Stromal cell of bone marrow (primary cell): ENCODE data around the gene FTO.

Source experiments
- DNase-seq: peaks from one replicate; pipeline ENCODE4 v3.0.0-alpha.2; 2012; ENCODE audit warnings: low read depth

Gene FTO

DNA sequence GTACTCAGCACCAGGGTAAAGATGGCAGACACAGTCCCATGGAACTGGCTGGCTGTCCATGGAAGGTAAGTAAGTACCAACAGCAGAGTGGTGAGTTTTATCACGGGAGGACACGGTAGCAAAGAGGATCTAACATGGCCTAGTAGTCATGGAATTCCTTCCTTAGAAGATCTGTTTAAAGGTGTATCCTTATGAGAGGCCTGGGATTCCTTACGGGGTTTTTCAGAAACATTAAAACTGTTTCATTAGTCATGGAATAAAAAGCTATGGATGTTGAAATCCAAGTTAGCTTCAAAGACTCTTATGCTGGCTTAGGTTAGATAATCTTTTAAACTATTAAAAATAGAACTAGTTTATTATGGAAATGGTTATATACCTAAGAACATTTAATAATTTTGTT is 7.4 kb downstream of the FTO start:
- DNase-seq: no peak

DNA sequence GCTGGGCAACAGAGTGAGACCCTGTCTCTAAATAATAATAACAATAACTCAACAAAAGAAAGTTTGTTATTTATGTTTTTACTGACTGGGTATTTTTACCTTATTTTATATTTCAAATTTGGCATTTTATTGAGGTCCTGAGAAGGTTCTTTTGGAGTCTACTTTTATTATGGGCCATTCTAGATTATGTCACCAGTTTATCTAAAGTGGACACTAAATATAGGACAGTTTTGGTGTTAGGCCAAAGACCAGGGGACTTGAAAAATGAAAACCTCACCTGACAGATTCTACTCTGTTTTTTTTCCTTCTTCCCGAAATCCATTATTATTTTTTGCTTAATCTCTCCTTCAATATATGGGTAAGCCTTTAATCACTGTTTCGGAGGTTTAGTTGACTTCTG is 8.1 kb downstream of the FTO start:
- DNase-seq: no peak

DNA sequence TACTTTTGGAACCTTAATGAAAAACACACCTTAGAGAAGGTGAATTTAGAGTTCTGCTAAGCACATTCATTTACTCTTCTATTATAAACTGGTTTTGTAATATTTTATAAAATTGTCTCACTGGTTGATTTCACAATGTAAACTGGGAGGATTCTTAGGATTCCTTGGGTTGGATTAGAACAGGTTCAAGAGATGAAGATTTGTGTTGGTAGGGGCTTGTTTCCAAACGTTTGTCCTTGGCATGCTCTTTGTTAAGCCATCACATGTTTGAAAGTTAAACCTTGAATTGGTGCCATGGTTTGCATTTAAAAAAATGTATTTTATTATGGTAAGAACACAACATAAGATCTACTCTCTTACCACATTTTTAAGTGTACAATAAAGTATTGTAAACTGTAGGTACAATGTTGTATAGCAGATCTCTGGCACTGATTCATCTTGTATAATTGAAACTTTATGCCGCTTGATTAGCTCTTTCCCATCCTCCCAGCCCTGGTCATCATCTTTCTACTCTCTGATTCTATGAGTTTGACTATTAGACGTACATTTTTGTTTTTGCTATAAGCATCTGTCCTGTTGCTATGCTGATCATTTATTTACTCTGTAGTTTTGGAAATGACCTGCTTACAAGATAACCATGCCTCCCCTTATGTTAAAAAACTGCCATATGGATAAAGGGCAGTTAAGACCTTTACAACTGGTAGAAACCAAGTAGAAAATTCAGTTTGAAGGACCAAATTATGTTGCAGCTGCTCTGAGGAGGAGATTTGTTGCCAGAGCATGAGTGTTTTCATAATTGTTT is 9.6 kb downstream of the FTO start:
- no peak for DNase-seq

DNA sequence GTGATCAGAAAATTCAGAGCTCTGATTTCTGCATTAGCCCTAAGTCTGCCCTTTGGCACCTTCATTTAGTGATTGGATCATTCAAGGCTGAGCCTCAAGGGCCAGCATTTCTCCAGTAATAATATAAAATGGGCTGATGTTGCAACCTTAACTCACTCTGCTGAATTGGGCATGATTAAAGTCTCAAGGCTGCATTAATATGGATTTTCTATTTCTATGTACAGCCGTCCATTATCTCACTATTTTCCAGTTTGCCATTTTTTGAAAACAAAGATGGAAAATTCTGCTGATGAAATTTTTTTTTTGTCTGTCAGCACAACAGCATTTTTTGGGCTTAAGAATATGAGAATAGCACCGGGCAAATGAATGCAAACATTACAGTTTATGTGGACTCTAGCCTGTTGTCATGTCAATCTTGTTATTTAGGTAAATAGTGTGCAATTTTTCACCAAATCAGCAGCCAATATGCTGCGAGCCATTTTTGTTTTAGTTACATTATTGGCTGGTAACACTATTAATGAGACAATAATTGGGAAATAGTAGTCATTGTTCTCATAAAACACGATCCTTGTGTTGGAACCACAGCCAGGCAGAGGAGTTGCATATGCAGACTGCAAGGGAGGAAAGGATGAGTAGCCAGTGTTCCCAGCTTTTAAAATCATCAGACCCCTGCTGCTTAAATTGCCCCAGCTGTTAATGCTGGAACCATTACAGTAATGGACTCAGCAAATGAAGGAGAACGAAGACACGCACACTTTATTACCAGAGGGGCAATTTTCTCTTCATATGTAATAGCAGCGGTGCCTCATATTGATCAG is 10.5 kb downstream of the FTO start:
- no peak for DNase-seq

DNA sequence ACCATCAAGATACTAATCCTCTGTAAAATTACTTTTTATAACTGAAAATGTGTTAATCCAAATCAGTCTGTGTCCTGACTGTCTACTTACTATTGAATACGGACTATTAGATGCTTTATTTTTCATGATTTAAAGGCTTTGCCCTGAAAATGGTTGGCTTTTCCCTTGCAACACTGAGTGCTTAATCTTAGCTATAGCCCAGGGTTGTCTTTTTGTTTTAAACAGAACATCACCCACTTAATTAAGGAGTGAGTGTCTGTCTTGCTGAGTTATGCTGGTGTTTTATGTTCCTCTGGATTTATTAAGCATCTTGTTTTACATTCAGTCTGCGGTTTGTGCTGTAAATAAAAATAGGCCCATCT is 11.0 kb downstream of the FTO start:
- no peak for DNase-seq

DNA sequence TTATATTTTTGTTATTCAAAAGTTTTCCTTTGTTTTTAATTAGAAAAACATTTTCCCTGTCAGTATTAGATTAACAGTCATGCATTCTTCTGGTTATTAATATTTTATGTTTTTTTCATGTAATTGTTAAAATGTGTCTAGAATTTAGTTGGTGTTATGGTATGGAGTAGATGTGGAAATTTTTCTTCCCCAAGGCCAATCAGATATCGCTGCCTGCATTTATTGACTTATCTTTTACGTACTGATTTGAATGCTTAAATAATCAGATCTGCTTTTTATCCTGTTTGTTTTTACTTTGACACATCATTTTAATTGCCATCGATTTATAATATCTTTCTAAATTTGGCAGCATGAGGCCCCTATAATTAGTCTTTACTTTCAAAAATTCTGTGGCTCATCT is 13.6 kb downstream of the FTO start:
- DNase-seq: no peak

GRCh38 chr16:53721017-53721416 is 17.1 kb downstream of the FTO start:
- DNase-seq: no peak

DNA sequence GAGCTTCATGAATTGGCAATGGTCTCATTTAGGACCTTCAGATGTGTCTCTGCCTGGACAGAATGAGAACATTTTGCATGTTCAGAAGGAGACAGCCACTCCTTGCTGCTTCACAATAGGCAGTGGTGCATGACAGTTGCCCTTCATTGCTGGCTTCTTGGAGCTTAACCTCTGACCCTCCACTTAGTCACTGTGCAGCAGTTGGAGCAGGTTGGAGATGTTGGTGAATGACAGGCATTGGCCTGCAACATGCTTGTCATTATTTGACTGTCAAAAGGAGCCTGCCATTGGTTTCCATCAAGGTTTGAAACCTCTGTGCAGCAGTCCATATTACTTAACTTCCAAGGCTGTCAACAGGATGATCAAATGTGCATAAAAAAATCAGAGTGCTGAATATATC is 22.7 kb downstream of the FTO start:
- no peak for DNase-seq

DNA sequence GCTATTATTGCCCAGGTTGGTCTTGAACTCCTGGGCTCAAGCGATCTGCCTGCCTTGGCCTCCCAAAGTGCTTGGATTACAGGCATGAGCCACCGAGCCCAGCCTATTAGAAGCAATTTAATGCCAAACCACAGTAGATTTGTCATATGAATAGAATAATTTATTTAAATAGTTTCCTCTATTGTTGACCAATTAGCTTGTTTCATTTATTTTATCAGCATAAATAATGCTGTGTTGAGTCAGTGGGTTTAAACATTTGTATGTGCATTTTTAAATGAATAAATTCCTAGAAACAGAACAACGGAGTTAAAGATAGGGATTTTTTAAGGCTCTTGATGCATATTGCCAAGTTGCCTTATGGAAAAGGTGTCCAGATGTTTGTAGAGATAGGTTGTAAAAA is 26.7 kb downstream of the FTO start:
- no peak for DNase-seq

GRCh38 chr16:53732296-53732929 is 28.5 kb downstream of the FTO start:
- DNase-seq: no peak

DNA sequence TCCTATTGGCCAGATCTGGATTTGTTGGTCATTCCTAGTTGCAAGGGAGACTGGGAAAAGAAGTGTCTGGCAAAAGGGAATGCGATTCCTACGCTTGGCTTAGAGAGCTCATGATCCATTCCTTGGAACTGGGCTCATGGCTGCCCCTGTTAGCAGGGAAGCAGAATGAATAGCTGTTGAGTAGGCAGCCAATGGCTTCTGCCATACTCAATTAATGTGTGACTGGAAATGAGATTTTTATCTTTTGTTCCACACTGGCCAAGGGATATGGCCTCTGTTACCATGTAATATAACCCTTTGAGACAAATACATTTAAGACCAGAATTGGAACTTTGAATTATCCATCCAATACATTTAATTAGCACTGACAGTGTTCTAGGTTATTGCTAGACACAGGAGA is 31.0 kb downstream of the FTO start:
- no peak for DNase-seq

DNA sequence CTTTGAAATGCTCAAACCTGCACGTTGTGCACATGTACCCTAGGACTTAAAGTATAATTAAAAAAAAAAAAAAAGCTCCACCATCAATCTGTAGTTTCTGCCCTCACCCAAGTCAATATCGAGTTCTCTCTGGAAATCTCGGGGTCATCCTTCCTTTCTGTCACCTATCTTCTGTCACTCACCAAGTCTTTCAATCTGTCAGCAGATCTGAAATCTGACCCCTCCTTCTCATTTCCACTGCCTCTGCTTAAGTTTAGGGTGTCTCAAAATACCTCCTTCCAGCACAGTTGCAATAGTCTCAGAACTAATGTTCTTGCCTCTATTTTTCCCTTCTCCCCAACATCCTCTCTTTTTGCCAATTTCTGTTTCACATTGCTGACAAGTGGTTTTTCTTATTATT is 32.3 kb downstream of the FTO start:
- DNase-seq: no peak

- DNase-seq: no peak
These were observed 33.6 kb downstream of the FTO start for GRCh38 chr16:53737552-53737951.

DNA sequence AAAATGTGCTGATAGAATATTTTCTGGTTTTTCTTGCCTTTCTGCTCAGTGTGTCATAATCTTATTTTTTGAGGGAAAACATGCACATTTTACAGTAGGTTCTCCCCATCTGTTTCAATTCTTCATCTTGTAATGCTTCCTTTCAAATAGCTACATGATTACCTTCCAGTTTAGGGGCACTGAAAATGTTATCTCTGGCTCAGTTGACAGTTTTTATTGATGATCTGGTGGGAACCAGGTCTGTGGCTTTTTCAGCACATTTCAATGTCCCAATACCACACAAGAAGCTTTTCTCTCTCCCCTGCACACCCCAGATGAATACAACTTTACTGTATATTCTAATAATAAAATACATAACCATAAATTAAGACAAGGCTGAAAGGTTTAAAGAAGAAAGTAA is 36.5 kb downstream of the FTO start:
- no peak for DNase-seq

GRCh38 chr16:53740933-53741531 is 37.1 kb downstream of the FTO start:
- DNase-seq: no peak

DNA sequence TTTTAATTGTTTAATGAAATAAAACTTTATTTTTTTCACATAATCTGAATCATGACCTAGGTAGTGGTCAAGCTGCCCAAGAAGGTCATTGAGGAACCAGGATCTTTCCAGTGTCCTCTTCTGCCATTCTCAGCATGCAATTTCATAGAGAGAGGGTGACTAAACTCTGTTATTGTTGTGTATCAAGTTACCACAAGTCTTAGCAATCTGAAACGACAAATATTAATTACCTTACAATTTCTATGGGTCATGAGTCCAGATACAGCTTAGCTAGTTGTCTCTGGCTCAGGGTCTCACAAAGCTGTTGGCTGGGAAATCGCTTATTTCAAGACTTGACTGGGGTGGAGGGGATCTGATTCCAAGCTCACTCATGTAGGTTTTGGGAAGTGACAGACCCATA is 37.6 kb downstream of the FTO start:
- no peak for DNase-seq

DNA sequence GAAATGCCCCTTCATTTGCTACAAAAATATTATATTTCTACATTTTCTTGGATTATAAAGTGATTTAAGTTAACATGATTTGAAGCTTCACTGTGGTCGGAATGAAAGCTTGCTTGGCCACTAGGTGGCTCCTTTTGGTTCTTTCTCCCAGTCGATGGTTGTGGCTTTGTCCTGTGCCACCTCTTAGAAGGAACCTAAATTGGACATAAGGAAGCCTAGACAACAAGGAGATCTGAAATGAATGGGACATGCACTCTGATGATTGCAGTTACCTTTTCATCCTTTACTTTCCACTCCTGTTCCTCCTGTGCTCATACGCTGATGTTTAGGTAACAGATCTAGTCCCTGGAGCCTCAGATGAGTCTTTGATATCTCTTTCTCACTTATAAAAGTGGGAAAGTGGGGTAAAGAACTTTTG is 39.2 kb downstream of the FTO start:
- DNase-seq: no peak

DNA sequence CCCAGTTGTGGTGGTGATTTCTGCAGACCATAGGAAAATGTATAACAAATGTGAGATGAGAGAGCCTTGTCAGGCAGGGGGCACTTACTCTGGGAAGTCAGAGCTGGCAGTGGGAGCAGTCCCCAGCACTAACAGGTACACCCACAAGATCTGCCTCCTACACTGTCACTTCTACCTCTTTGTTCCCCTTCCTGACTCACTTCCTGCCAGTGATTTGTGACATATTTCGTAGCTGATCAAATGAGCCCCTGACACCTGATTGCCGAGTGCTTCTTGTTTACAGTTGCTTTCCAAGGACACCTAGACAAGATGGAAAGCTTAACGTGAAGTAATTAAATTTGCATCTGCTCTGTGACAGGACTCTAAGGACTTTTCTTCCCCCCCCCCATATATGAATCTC is 40.5 kb downstream of the FTO start:
- no peak for DNase-seq

DNA sequence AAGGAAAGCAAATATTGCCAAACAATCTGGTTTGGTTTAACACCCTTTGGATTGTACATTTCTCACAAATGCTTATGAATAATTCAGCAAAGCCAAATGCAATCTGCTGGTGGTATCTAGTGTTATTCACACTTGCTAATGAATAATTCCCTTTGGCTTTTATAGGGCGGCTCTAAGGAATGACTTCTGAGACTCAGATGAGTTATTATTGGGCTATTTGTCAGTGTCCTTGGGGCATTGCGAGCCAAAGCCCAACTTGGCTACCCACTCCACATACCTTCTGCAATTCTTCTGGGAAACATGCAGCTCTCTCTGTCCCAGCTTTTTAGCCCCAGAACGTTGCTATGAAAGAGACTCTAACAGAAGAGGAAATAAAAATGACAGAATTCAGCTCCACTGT is 41.1 kb downstream of the FTO start:
- no peak for DNase-seq

GRCh38 chr16:53745753-53746266 is 41.9 kb downstream of the FTO start:
- DNase-seq: no peak

DNA sequence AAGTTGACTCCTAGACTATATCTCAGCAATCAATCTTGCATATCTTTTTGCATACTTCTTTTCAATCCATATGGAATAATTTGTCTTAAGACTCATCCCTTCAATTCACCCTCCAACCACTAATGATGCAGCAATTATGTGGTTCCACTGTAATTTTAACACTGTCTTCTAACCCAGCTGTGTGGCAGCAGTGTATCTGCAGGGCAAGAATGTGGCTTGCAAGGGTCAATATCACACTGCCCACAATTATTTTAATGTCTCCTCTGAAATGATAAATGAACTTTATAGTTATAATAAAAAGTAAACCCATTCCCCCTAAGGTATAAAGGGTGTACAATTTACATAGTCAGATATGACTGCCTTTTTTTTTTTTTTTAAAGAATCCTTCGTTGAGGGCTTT is 48.6 kb downstream of the FTO start:
- no peak for DNase-seq

- DNase-seq: no peak
These were observed 49.5 kb downstream of the FTO start for GRCh38 chr16:53753431-53753830.
